C4-2B (cell line): ENCODE data around the gene MCFD2.

Experiments
- CTCF ChIP-seq: fragments of 450-650 bp; conservative IDR thresholded peaks from 2 replicates; pipeline ENCODE4 v1.5.1; 2017; ENCODE audit warnings: mild to moderate bottlenecking
- ZFX ChIP-seq: fragments of 450-650 bp; IDR thresholded peaks from 2 replicates; pipeline ENCODE4 v1.6.1; 2017

DNA sequence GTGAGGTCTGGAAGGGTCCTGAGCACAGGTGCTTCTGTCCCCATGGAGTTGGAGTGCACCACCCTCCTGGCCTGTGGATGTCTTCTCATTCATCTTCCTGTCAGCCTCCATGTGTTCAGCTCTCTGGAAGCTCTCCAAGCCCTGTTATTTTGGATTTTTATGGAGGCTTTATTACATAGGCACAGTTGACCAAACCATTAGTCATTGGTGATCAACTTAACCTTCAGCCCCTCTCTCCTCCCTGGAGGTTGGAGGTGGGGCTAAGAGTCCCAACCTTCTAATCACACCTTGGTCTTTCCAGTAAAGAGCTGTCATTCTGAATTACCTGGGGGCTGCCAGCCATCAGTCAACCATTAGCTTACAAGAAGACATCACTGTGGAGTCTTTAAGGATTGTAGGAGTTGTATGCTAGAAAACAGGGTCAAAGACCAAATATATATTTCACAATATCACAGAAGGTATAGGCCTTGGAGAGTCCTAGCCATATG lies 7.5 kb upstream of the MCFD2 start:
- TF ChIP-seq CTCF (no peak), ZFX (no peak)
